CD4-positive, alpha-beta T cell treated with Interleukin-6 for 4 hours (primary cell): ENCODE data around the gene CIC.
"Not testable (repeated sequence)": the region's sequence is repeated elsewhere in the genome, so short reads cannot be mapped to it uniquely, and the experiment has no call there.

Source experiments
- DNase-seq: peaks from one replicate; pipeline ENCODE4 v3.0.0-alpha.2; 2020; ENCODE audit warnings: mixed read lengths

CIC gene

GRCh38 chr19:42335971-42336370 is 66.9 kb downstream of the CIC start:
- no peak for DNase-seq

GRCh38 chr19:42339126-42339860 is 70.2 kb downstream of the CIC start:
- DNase-seq = not testable (repeated sequence)

- DNase-seq = not testable (repeated sequence)
Measured at GRCh38 chr19:42339922-42340321, 70.9 kb downstream of the CIC start.

- DNase-seq = no peak
Measured at GRCh38 chr19:42343344-42344110, 74.5 kb downstream of the CIC start.

- no peak for DNase-seq
Measured at GRCh38 chr19:42344336-42344893, 75.4 kb downstream of the CIC start.
